GM12872 (cell line): ENCODE measurements around the gene SEMA3C.

ENCODE experiments used
- CTCF ChIP-seq: IDR thresholded peaks from 3 replicates; pipeline ENCODE4 v1.5.1; 2011; ENCODE audit warnings: low read depth, mild to moderate bottlenecking, low read length, moderate library complexity; ENCODE audit not compliant: insufficient read depth

SEMA3C gene

GRCh38 chr7:80870813-80871212 lies 48.0 kb downstream of the SEMA3C start:
- TF ChIP-seq CTCF: no peak

- no peak for TF ChIP-seq CTCF
Measured at GRCh38 chr7:80869821-80870751, 48.8 kb downstream of the SEMA3C start.

GRCh38 chr7:80869106-80869784 lies 49.6 kb downstream of the SEMA3C start:
- TF ChIP-seq CTCF: no peak

- no peak for TF ChIP-seq CTCF
Measured at GRCh38 chr7:80868566-80868965, 50.3 kb downstream of the SEMA3C start.

- no peak for TF ChIP-seq CTCF
Measured at GRCh38 chr7:80860554-80860953, 58.3 kb downstream of the SEMA3C start.

GRCh38 chr7:80859272-80859970 lies 59.4 kb downstream of the SEMA3C start:
- TF ChIP-seq CTCF: no peak
